HG03095 (cell line): ENCODE measurements around the gene AKT3.

Experiments used
- ATAC-seq: cut with Tn5 transposase; IDR thresholded peaks from one replicate; pipeline ENCODE4 v1.9.1; 2021; ENCODE audit warnings: moderate library complexity; ENCODE audit not compliant: unreplicated experiment

The AKT3 gene

DNA sequence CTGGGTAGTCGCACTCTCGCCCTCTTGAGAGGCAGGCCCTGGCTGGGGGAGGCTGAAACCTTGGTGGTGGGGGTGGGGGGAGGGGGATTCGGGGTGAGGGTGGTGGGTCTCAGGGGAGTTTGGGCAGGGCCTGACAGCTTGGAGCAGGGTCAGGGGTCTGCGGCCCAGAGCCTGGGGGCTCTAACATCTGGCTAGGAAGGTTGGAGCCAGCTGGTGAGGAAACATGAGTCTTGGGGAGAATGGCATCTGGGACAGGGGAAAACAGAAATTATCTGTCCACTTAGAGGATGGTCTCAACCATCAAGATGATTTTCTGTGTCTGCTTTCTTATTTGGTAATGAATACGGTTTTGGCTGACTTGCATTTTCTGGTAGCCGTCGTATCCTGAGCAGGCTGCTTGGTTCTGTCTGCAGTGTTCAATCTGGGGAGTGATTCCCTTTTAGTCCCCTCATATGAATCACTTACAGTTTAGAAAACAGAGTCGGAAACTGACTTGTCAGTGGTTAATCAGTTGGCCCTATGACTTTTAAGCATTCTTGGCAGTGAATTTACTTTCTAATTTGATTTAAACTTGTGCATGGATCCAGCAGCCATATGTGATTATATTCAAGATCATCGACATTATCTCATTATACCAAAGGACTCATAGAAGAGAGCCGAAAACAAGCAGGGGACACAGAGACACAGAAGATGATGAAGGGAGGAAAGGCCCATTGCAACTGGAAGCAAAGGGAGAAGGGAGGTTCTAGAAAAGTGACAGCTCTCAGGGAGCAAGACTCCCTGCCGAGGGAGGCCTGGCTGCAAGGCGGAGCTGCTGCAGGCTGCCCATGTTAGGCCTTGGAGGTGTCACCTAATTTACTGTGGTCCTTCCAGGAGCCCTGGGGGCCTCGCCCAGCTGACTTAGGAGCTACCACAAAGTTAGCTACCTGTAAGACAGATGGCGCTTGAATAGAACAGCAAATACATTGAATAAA is 356.6 kb downstream of the AKT3 start:
- ATAC-seq: no peak

DNA sequence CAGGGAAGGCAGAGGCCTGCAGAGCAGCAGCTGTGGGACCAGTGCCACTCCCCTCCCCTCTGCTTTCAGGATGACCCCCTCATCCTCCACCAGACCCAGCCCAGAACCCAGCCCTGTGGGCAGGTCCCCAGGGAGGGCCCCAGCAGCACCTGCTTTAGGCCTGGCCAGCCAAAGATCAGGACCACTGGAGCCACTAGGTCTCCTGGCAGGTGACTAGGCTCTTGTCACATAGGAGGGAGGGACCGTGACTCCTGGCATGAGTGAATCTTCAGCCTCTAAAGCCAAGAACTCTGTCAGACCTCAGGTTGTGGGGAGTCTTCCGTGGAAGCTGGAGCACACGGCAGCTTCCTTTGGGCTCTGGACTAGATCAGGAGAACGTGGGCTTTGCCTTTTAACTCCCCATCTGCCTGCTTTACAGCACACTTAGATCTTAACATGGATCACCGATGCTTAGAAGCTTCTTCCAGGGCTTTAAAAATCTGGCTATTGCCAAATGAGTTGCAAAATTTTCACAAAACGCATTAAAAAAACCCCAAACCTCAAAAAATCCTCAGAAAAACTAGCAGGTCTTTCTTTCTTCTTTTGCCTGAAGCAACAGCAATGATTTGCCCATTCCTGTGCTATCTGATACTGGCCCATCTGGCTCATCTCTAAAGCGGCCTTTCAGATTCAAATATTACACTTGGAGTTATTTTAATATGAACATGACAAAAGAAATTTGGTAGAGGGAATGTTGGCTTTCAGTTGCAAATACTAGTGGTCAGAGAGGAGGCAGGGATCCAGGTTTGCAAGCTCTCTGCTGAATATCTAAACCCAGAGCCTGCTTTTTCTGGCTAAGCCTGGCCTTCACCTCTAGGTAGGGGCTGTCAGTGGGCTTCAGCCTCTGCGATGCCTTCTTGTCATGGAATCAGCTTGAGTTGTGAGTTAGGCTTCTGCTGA is 359.0 kb downstream of the AKT3 start:
- ATAC-seq: no peak

DNA sequence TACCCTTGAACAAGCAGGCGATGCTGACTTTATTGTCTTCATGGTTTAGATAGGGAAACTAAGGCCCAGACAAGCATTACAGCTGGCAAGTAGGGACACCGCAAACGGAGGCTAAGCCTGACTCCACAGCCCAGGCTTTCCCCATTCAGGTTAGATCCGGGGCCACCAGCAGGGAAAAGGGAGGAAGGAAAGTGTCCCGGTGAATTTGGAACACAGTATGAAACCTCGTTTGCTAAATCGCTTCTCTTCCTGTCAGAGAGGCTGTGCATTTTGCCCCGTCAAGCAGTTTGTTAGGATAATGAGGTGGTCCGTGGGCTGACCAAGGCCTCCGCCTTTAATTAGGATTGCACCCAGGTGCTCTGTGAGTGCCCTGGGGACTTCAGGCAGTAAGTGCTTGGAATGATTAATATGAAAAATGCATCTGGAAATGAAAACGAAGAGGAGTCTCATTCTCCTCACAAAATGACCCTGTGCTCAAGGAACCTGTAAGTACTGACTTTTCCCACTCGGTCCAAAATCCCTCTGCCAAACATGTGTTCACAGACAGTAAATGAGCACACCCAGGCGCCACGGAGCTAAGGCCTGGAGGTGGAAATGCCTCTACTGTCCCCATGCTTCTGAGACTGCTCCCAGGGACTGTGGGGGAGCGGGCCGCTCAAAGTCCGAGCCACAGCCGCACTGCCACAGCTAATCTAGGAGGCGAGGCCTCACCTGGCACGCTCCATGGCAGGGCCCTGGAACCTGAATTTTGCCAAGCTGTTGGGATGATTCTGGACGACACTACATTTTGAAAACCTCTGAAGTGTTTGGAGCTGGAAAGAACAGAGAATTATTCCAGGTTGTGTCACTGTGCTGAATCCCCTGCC is 360.1 kb downstream of the AKT3 start:
- no peak for ATAC-seq

DNA sequence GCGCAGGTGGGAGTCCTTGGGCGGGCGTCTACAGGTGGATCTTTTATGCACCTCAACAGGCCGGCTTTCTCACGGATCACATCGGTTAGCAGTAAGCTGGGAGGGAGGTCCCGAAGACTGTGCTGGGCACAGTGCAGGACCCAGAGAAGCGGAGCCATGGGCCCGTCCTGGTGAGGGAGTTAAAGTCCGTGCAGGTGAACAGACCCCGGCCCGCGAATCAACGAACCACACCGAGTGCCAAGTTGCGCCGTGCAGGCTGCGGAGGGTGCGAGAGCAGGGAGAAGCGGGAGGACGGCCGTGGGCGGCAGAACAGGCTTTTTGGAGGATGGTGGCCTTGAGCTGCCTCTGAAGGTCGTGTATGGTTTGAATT is 360.9 kb downstream of the AKT3 start:
- no peak for ATAC-seq

DNA sequence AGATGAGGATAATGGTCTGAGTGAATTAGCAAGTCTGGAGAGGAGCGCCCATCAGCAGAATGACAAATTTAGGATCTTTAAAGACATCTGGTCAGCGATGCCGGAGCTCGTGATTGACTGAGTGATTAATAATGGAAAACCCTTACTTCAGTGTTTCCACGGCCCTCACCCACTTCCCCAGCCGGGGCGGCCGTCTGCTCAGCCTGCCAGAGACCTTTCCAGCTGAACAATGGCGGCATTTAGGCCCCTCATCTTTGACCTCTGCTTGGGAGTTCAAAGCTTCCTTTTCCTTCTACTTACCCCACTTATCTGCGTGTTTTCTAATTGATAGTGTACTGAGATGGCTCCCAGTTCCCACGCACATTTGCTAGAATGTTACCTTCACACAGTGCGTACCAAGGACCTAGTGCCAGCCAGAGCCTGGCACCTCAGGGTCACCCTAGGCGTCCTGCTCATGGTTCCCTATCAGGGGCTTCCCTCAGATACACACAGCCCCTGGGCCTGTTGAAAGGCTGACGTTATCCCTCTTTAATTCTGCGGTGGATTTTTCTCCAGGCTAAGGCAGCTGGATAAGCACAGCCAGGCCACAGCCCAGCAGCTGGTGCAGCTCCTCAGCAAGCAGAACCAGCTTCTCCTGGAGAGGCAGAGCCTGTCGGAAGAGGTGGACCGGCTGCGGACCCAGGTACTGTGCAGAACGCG is 361.4 kb downstream of the AKT3 start:
- no peak for ATAC-seq

DNA sequence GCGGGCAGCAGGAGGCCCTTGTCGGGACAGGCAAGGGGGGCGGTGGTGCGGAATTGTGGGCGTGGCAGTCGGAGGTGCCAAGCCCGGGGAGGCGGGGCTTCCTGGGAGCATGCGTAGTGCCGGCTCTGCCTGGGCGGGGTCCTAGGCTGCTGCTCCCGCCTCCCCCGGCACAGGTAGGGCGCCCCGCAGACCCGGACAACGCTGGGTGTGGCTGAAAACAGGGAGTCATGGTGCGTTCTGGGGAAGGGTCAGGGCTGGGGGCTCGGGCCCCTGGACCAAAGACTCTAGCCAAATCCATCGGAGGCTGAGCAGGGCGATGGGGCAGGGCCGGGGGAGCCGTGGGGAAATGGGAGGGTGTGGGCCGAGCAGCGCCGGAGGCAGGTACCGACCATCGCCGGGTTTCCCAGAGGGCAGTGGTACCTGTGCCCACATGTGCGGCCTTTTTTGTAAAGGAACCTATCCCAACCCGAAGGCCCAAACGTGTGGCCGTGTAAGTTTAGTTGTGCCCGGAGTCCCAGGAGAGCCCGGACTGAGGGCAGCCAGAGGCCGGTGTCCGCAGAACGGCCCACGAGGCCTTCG is 362.3 kb downstream of the AKT3 start:
- no peak for ATAC-seq

DNA sequence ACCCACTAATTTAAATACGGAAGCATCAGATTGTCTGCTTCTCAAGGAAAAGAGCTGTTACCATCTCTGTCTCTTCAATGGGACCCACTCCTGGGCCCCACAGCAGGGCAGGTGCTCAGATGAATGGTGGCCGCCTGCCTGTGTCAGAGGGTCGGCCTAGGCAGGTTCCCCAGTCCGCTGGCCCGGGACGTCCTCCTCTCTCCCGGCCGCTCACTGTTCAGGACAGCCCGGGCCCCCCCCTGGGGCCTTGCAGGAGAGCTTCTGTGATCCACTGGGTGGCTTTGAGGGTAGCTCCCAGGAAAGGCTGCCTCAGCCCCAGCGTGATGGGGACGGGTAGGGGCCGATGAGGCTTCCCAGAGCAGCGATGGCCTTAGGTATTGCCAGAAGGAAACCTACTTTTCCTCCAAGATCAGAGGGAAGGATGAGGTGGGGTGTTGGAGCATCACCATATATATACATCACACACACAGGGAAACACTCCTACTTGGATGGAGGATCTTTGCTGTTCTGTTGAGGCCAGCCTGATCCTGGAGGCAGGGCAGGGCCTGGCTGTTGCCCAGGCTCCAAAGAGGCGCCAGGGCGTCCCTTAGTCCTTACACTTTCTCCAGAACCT is 362.9 kb downstream of the AKT3 start:
- ATAC-seq: no peak

DNA sequence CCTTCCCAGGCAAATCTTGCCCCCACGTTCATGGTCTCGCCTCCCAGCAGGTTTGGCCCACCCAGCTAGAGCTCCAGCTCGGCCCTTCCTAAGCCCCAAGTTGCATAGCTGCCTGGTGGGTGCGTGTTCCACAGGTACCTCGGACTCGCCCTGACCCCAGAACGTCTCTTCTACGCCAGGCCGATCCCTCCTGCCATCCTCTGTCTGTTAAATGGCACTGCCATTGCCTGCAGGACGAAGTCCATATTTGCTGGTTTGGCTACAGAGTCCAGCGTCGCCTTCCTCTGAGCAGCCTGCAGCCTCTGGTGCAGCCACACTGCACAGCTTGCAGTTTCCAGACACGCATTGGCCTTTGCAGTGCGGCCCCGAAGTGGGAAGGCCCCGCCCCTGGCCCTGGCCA is 366.1 kb downstream of the AKT3 start:
- ATAC-seq: no peak

DNA sequence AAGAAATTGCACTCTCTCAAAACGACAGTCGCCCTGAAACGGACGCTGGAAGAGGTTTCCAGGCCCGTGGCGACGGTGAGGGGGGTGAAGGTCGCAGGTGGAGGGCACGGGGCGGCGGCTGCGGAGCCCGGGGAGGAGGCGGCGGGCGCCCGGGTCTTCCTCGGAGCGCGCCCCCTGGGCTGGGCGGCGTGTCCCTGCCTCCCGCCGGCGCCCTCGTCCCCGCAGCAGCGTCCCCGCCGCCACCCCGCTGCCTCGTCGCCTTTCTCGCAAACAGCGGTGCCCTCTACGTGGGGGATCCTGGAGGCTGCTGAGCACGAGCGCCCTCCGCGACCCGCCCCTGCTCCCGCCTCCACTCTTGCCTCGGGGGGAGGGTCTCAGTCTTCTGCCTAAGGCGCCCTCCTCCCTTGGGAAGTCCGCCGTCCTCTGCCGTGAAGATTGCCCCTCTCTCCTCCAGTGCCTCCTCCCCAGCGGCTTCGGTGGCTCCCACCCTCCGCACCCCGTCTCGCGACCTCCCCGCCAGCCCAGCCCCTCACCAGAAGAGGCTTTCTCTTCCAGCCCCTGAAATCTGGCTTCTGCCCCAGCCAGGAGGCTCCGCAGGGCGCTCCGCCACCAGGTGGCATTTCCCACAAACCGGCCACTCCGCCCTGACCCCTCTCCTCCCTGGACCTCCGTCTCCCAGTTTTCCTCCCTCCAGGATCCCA is 366.8 kb downstream of the AKT3 start:
- ATAC-seq: no peak

DNA sequence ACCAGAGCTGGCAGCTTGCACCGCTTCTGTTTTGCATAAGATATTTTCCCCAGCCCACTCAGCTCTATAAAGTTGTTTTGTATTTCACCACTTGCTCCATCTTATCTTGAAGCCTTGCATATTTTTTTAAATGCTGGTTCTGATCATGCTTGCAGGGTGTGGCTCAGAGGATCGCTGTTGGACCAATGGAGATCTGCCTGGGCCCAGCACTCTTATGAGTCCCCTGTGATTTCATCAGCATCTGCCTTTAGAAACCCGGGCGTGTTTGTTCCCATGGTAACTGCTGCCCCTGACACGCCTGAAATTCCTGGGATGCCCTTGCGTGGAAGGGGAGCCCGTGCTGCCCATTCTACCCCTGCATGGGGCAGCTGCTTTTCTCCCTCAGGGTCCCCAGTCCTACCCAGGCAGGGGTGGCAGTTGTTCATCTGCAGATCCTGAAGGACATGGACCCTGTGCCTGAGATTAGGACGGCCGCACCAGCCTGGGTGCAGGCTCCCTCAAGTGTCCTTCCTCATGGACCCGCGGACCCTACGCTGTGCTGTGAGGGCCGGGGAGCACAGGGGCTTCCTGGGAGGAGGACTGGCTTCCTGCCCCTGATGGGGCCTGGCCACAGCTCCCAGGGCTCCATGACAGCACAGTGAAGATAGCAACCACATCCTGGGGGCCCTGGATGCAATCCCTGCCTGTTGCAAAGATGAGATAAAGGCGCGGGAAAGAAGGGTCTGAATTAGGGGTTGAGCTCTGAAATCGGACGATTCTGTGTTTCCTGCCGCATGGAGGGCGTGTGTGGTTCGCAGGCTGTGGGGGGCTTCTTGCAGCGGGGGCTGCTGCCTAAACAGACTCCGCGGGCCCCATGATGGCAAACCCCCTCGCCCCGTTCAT is 367.7 kb downstream of the AKT3 start:
- no peak for ATAC-seq

DNA sequence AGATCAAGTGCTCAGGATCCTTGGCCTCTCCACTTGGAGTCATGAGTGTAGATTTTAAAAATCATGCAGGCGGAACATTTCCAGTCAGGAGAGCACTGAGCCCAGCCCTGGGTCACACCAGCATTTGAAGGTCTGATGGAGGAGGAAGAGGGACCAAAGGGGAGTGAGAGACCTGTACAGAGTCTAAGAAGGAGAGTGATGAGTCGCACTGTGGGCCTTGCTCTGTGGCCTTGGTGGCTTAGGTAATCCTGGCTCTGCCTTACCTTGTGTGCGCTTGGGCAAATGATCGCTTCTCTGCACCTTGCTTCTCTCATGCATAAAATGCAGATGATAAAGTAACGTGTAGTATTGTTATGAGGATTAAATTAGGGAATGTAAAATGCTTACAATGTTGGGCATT is 368.9 kb downstream of the AKT3 start:
- ATAC-seq: no peak

DNA sequence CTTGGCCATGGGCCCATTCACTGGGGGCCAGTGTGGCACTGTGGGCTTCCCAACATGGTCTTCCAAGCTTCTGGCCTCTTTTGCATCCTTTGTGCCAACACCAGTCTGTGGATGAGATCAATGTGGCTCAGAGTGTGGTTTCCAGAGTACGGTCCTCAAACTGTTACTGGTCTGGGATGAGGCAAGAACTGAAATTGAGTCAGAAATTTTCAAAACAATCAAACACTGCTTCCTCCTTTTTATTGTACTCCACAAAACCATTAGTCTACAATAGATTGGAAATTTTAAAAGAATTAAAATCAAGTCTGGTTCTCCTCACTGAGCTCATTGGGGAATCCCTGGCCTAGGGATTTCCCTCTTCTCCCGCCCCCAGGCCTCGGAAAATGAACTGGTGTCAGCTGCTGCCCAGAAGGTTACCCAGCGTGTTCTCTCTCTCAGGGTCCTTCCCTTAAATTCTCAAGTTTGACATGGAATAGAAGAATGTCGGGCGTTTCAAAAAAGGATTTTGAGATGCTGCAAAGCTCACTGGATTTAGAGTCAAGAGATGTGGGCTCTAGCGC is 372.2 kb downstream of the AKT3 start:
- ATAC-seq: no peak

DNA sequence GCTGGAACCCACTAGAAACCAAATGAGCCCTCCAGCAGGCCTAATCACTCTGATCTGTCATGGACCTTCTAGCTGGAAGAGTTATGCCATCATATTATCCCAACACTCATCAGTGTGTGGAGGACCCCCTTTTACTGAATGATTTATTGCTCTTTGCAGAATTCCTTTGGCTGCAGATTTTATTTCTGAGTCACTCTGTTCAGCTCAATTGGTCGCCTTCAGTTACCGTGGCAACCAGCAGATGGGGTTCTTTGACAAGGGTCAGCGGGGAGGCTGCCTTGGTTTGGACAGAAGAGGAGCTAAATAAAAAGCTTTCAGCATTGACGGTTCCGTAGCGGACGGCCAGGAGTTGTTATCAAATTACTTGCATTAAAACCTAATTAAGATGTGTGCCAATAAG is 374.1 kb downstream of the AKT3 start:
- no peak for ATAC-seq

DNA sequence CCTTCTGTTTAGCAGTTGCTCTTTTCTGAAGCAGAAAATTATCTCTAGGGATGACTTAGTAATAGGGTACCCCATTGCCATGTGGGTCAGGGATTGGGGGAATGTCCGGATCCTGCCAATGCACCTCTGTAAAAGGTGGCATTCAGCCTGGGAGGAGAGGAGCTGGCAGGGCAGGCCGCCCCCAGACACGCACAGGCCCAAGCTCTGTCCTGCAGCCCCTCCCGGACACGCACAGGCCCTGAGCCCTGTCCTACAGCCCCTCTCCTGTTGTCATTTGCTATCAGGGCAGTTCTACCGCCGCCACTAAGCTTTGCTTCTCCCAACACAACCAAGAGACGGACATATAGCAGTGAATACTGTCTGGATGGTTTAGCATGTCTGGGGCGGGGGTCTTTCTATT is 375.1 kb downstream of the AKT3 start:
- ATAC-seq: no peak

DNA sequence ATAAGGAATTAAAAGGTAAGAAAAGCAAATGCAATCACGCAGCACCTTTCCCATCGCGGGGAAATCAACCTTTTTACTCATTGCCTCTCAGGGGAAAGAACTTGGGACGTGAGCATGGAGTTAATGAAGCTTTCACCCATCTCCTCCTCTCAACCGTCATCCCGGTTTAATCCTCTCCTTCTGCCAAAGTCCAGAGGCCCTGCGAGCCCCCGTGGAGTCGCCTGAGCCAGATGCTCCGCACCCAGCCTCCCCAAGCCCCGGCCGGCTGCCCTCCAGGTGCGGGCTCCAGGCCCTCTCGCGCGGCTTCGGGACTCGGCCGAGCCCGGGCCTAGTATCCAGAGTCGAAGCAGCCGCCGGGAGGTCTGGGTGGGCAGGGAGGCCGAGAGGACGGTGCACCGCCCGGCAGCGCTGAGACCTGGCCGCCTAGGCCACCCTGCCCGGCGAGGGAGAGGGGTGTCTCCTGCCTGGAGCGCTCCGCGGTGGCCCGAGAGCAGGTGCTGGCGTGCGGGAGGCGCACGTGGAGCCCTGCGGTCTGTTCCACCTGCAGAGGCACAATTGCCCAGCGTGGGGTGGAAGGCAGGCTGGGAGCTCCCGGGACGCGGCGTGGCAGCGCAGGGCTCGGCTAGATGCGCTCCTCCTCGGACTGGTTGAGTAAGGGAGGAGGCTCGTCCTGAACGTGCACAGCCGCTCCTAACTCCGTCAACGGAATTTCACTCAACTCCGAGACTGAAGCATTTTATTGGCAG is 375.7 kb downstream of the AKT3 start:
- ATAC-seq: no peak

DNA sequence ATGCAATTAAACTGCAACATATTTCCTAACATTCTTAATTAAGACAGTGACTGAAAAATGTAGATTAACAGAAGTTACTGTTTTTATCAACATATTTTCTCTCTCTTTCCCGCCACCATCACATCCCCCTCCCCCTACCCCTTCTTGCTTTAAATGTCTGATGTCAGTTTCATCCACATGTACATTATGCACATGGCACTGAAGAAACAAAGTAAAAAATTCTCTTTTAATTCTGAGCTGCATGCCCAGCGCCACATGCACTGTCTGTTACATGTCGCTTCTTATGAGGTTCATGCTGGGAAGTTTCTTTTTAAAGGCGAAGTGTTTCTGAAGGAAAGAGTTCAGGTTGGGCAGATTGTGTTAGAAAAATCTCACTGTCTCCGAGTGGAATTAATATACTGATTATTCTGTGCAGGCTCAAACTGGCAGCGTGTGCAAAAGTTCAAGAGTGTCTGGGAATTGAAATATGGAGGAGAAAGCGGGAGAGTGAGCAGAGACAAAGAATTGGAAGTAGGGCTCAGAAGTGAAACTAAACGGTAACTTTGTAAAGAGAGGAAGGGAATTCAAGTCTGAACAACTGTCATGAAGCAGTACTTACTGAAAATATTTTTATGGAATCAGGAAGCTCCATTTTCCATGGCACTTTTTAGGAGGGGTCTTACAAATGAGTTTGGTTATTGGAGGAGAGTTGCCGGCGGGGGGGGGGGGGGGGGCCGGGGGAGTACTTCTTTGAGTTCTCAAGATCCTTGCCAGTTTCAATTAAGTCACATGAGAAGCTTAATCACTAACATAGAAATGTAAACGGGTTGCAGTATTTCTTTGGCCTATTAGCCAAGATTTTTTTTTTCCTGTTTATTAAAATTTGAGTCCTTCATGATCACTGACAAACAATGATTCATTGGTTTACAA is 376.6 kb downstream of the AKT3 start:
- no peak for ATAC-seq
